Fibroblast of skin of back (primary cell): ENCODE data around the gene DBF4B.

Experiments
- DNase-seq: peaks from one replicate; pipeline ENCODE4 v3.0.0-alpha.2; 2013

Gene DBF4B

GRCh38 chr17:44778656-44779210 lies 70.3 kb downstream of the DBF4B start:
- DNase-seq, result no peak

GRCh38 chr17:44779211-44780025 lies 71.0 kb downstream of the DBF4B start:
- DNase-seq, result peak; percentile 80

- no peak for DNase-seq
These were observed 71.7 kb downstream of the DBF4B start for GRCh38 chr17:44780161-44780560.

- no peak for DNase-seq
These were observed 72.5 kb downstream of the DBF4B start for GRCh38 chr17:44780845-44781480.

GRCh38 chr17:44781551-44782325 lies 73.3 kb downstream of the DBF4B start:
- DNase-seq, result no peak

- no peak for DNase-seq
These were observed 73.9 kb downstream of the DBF4B start for GRCh38 chr17:44782326-44782850.

- DNase-seq, result no peak
These were observed 77.5 kb downstream of the DBF4B start for GRCh38 chr17:44785921-44786320.

- DNase-seq, result no peak
These were observed 78.2 kb downstream of the DBF4B start for GRCh38 chr17:44786551-44787081.

- DNase-seq, result no peak
These were observed 78.9 kb downstream of the DBF4B start for GRCh38 chr17:44787271-44787940.

GRCh38 chr17:44788139-44788538 lies 79.7 kb downstream of the DBF4B start:
- no peak for DNase-seq

GRCh38 chr17:44792276-44792675 lies 83.8 kb downstream of the DBF4B start:
- DNase-seq, result peak; percentile 72

GRCh38 chr17:44793885-44794842 lies 85.7 kb downstream of the DBF4B start:
- DNase-seq, result no peak

GRCh38 chr17:44794851-44795413 lies 86.5 kb downstream of the DBF4B start:
- peak; percentile 97 for DNase-seq

- no peak for DNase-seq
These were observed 87.0 kb downstream of the DBF4B start for GRCh38 chr17:44795421-44795820.

GRCh38 chr17:44795928-44796327 lies 87.5 kb downstream of the DBF4B start:
- no peak for DNase-seq

GRCh38 chr17:44796731-44797130 lies 88.3 kb downstream of the DBF4B start:
- DNase-seq, result no peak

- DNase-seq, result no peak
These were observed 89.3 kb downstream of the DBF4B start for GRCh38 chr17:44797802-44798201.

- no peak for DNase-seq
These were observed 89.9 kb downstream of the DBF4B start for GRCh38 chr17:44798356-44798755.
